ENCODE data around the gene KIF23. TPM values are rescaled to one million over a fixed set of nuclear protein-coding genes. Genes with fewer than 3 reads are reported as not detected.

KIF23 gene
- total RNA-seq, 4 donors from 2014 or later = 4.5 to 13.2 (median 8.9) TPM

DNA sequence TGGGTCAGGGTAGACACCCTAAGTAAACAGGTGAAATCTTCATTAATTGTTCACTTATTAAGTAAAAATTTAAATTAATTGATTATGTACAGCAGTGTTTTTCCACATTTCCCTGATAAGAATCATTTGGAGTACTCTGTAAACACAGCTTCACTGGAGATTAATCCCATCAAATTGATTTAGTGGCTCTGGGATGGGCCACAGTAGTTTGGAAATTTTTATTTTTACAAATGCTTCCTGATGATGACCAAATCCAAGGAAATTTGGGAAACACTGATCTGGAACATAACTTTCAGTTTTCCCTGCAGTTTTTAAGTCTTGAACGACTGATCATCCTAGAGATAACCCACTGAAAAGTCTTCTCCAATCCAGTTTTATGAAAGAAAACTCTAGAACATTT, 19.7 kb downstream of the KIF23 start:
- Histone ChIP-seq H3K4me3 (no peak overlapping the region), H3K4me1 (no peaks in the 10 kb centered on the region), H3K27ac (no peak overlapping the region), H3K36me3 (no peaks in the 10 kb centered on the region), H3K27me3 (no peaks in the 10 kb centered on the region), H3K9me3 (no peaks in the 10 kb centered on the region)
- TF ChIP-seq, protein P1, sequence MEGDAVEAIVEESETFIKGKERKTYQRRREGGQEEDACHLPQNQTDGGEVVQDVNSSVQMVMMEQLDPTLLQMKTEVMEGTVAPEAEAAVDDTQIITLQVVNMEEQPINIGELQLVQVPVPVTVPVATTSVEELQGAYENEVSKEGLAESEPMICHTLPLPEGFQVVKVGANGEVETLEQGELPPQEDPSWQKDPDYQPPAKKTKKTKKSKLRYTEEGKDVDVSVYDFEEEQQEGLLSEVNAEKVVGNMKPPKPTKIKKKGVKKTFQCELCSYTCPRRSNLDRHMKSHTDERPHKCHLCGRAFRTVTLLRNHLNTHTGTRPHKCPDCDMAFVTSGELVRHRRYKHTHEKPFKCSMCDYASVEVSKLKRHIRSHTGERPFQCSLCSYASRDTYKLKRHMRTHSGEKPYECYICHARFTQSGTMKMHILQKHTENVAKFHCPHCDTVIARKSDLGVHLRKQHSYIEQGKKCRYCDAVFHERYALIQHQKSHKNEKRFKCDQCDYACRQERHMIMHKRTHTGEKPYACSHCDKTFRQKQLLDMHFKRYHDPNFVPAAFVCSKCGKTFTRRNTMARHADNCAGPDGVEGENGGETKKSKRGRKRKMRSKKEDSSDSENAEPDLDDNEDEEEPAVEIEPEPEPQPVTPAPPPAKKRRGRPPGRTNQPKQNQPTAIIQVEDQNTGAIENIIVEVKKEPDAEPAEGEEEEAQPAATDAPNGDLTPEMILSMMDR (IDR thresholded peaks at IDR 0.05) = no peak
- no peak for TF ChIP-seq POLR2A (IDR thresholded peaks at IDR 0.05)
- TF ChIP-seq EP300 (IDR thresholded peaks at IDR 0.05) = no peak
- no peak for DNase-seq (ENCODE audit: low spot score in 2 of 2)
- 85 to 98% methylated on average over 1 of the region's 1 CpG for WGBS, 2 donors

DNA sequence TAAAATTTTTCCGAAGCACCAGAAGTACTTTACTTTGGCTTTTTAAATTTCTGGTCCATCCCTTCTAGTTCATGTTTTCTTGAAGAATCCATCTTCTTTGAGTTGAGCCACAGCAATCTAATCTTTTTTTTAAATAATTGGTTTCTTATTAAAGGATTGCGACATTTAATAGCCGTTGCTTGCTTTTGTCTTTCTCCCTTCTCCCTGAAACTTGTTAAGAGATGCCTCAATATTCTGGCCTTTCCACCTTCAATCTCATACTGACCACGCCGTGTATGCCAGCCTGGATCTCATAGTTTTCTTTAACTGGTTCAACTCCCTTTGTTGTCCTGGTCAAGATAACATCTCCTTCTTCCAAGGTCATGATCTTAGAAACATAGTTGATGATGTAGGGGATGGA, 20.1 kb downstream of the KIF23 start:
- Histone ChIP-seq H3K27ac (no peak overlapping the region), H3K27me3 (no peaks in the 10 kb centered on the region), H3K36me3 (no peaks in the 10 kb centered on the region), H3K9me3 (no peaks in the 10 kb centered on the region), H3K4me3 (no peak overlapping the region), H3K4me1 (no peaks in the 10 kb centered on the region)
- WGBS, 2 donors = 94% methylated on average over 5 of the region's 5 CpGs
- TF ChIP-seq POLR2A (IDR thresholded peaks at IDR 0.05) (no peak), EP300 (IDR thresholded peaks at IDR 0.05) (no peak)
- TF ChIP-seq, protein P1 (IDR thresholded peaks at IDR 0.05) = no peak
- DNase-seq (ENCODE audit: low spot score in 2 of 2) = no peak

DNA sequence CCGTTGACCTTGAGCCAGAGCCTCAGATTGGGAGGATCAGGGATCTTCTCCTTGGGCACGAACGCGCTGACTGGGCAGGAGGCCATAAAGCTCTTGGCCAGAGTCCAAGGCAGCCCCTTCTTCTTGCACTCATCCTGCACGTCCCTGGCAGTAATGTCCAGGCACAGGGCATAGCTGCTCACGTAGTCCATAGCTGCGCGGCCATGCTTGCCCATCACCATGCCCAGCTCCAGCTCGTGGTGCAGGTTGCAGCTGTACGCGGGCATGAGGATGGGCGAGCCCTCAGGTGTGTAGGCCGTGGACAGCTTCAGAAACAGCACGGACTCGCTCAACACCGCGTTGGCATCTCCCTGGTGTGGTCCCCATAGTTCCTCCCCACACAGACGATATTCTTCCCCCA, 20.5 kb downstream of the KIF23 start:
- no peaks in the 10 kb centered on the region for H3K4me1 ChIP-seq
- no peaks in the 10 kb centered on the region for H3K36me3 ChIP-seq
- 91 to 97% methylated on average over 15 to 17 of the region's 18 CpGs for WGBS, 2 donors
- no peak for DNase-seq (ENCODE audit: low spot score in 2 of 2)
- no peaks in the 10 kb centered on the region for H3K27me3 ChIP-seq
- H3K4me3 ChIP-seq = no peak overlapping the region
- TF ChIP-seq POLR2A (IDR thresholded peaks at IDR 0.05) = no peak
- TF ChIP-seq EP300 (IDR thresholded peaks at IDR 0.05) = no peak
- H3K27ac ChIP-seq = no peak overlapping the region
- H3K9me3 ChIP-seq = no peaks in the 10 kb centered on the region

DNA sequence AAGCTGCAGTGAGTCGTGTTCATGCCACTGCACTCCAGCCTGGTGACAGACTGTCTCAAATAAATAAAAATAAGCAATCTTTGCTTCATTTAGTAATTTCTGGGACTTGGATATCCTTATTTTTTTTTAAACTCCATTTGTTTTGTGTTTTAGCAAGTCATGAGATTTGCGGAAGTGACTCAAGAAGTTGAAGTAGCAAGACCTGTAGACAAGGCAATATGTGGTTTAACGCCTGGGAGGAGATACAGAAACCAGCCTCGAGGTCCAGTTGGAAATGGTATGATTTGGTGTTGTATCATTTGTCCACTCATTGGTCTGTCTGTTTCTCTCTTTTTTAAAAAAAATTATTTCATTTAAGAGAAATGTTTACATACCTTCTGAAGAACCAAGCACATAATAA, 21.8 kb downstream of the KIF23 start:
- no peaks in the 10 kb centered on the region for H3K4me1 ChIP-seq
- no peak overlapping the region for H3K27ac ChIP-seq
- TF ChIP-seq POLR2A (IDR thresholded peaks at IDR 0.05) (no peak), EP300 (IDR thresholded peaks at IDR 0.05) (no peak)
- TF ChIP-seq, protein P1 (IDR thresholded peaks at IDR 0.05) = no peak
- 96 to 98% methylated on average over 4 of the region's 4 CpGs for WGBS, 2 donors
- no peaks in the 10 kb centered on the region for H3K27me3 ChIP-seq
- H3K4me3 ChIP-seq = no peak overlapping the region
- DNase-seq (ENCODE audit: low spot score in 2 of 2) = no peak
- no peaks in the 10 kb centered on the region for H3K9me3 ChIP-seq
- no peaks in the 10 kb centered on the region for H3K36me3 ChIP-seq

GRCh38 chr15:69436951-69437350, 22.8 kb downstream of the KIF23 start:
- no peak overlapping the region for H3K4me3 ChIP-seq
- 92 to 95% methylated on average over 4 of the region's 4 CpGs for WGBS, 2 donors
- no peaks in the 10 kb centered on the region for H3K27me3 ChIP-seq
- H3K27ac ChIP-seq = no peak overlapping the region
- no peaks in the 10 kb centered on the region for H3K4me1 ChIP-seq
- no peaks in the 10 kb centered on the region for H3K36me3 ChIP-seq
- TF ChIP-seq, protein P1 (IDR thresholded peaks at IDR 0.05) = no peak
- TF ChIP-seq EP300 (IDR thresholded peaks at IDR 0.05) (no peak), POLR2A (IDR thresholded peaks at IDR 0.05) (no peak)
- H3K9me3 ChIP-seq = no peaks in the 10 kb centered on the region
- no peak for DNase-seq (ENCODE audit: low spot score in 2 of 2)

- WGBS, 2 donors = 84 to 89% methylated on average over 4 of the region's 4 CpGs
- no peak overlapping the region for H3K27ac ChIP-seq
- no peak overlapping the region for H3K4me3 ChIP-seq
- no peaks in the 10 kb centered on the region for H3K9me3 ChIP-seq
- H3K36me3 ChIP-seq = no peaks in the 10 kb centered on the region
- no peaks in the 10 kb centered on the region for H3K4me1 ChIP-seq
- no peaks in the 10 kb centered on the region for H3K27me3 ChIP-seq
- no peak for DNase-seq (ENCODE audit: low spot score in 2 of 2)
- TF ChIP-seq, protein P1 (IDR thresholded peaks at IDR 0.05) = no peak
- TF ChIP-seq EP300 (IDR thresholded peaks at IDR 0.05) (no peak), POLR2A (IDR thresholded peaks at IDR 0.05) (no peak)
Measured at GRCh38 chr15:69439623-69440022, 25.5 kb downstream of the KIF23 start.
